Right lobe of liver (tissue), 4 donors: ENCODE data around the gene CAPN13.

ENCODE experiments used
- CTCF ChIP-seq, 4 donors: fragments of 200-600 bp in 3 of 4; fragments of 450-650 bp in 1 of 4; IDR thresholded peaks; one replicate each; pipeline versions ENCODE4 v1.5.1 to v1.8.0; 2016 to 2022; ENCODE audit warnings: antibody characterized with exemption in 4 of 4, mild to moderate bottlenecking in 2 of 4
- POLR2A ChIP-seq: fragments of 450-650 bp; IDR thresholded peaks from one replicate; pipeline ENCODE4 v1.6.1; 2017; ENCODE audit warnings: antibody characterized with exemption, mild to moderate bottlenecking
- donor health status: DM: no; HTN: no; CAD: no.
- donor health status: DM: no; HTN: no; CAD: no.
- donor health status: DM: no; HTN: yes; CAD: no.

- TF ChIP-seq CTCF (IDR thresholded peaks at IDR 0.05): no peak
- TF ChIP-seq POLR2A: no peak
These were observed 49.0 kb downstream of the CAPN13 start for GRCh38 chr2:30758191-30758651.
